T-cell (primary cell): ENCODE data around the gene KMO. TPM values are rescaled to one million over a fixed set of nuclear protein-coding genes. Genes with fewer than 3 reads are reported as not detected.

ENCODE experiments used
- ATAC-seq, 4 experiments: fragments of 200-7000 bp in 3 of 4; fragments of 150-1000 bp in 1 of 4; cut with Tn5 transposase; replicated peaks in 1 of 4; 1 replicate in 3 of 4; 2 replicates in 1 of 4; pipeline ENCODE4 v1.10.0; 2021; ENCODE audit warnings: moderate library complexity in 3 of 4, mild to moderate bottlenecking in 2 of 4, moderate number of reproducible peaks in 1 of 4
- CTCF ChIA-PET, 2 donors: fragments of 300-600 bp; sonication (Branson Sonifier 250); formaldehyde crosslinking; loops; one replicate each; lab custom pipeline; 2022; ENCODE audit warnings: antibody characterized with exemption in 2 of 2; lab: Charles Lee
- POLR2A ChIA-PET, 2 donors: fragments of 300-600 bp; sonication (Branson Sonifier 250); formaldehyde crosslinking; loops; one replicate each; lab custom pipeline; 2022; ENCODE audit warnings: antibody characterized with exemption in 2 of 2; lab: Charles Lee
- DNase-seq, 35 experiments: peaks; one replicate each; pipeline versions ENCODE4 v3.0.0 to v3.0.0-alpha.2; 2013 to 2023
- H3K27ac ChIP-seq: one replicate; pipeline ENCODE4 v1.5.1; 2013; ENCODE audit warnings: low read length
- H3K27me3 ChIP-seq, 2 experiments: replicated peaks in 1 of 2; 1 replicate in 1 of 2; 2 replicates in 1 of 2; pipeline versions ENCODE4 v1.6.1 to v1.7.0; 2013; ENCODE audit warnings: low read length in 1 of 2, mixed read lengths in 1 of 2; ENCODE audit not compliant: control insufficient read depth in 2 of 2, insufficient read depth in 2 of 2; ENCODE audit errors: extremely low read depth in 1 of 2
- H3K36me3 ChIP-seq, 2 donors: 1 replicate in 1 of 2; 2 replicates in 1 of 2; pipeline versions ENCODE4 v1.6.1 to v1.7.0; 2013; ENCODE audit warnings: low read length in 1 of 2; ENCODE audit not compliant: control insufficient read depth in 2 of 2, insufficient read depth in 1 of 2; ENCODE audit errors: extremely low read depth in 1 of 2
- H3K4me1 ChIP-seq, 2 experiments: 1 replicate in 1 of 2; 2 replicates in 1 of 2; pipeline versions ENCODE4 v1.6.1 to v1.7.0; 2013; ENCODE audit warnings: low read length in 2 of 2, mixed read lengths in 1 of 2; ENCODE audit not compliant: insufficient read depth in 2 of 2, control insufficient read depth in 1 of 2; ENCODE audit errors: extremely low read depth in 1 of 2
- H3K4me3 ChIP-seq, 2 donors: 1 replicate in 1 of 2; 2 replicates in 1 of 2; pipeline versions ENCODE4 v1.5.1 to v1.7.0; 2013; ENCODE audit warnings: mild to moderate bottlenecking in 2 of 2, low read length in 1 of 2, moderate library complexity in 1 of 2; ENCODE audit not compliant: control insufficient read depth in 1 of 2; ENCODE audit errors: extremely low read depth in 1 of 2
- H3K9me3 ChIP-seq: 2 replicates; pipeline ENCODE4 v1.7.0; 2013
- H3K27ac Mint-ChIP-seq, 2 donors: one replicate each; pipeline ENCODE4 v1.8.0; 2020 to 2021; ENCODE audit warnings: mild to moderate bottlenecking in 2 of 2, mixed read lengths in 2 of 2
- H3K27me3 Mint-ChIP-seq, 2 donors: one replicate each; pipeline ENCODE4 v1.8.0; 2021 to 2022; ENCODE audit warnings: mixed read lengths in 2 of 2
- H3K36me3 Mint-ChIP-seq: one replicate; pipeline ENCODE4 v1.8.0; 2021; ENCODE audit warnings: mixed read lengths
- H3K4me1 Mint-ChIP-seq, 3 donors: one replicate each; pipeline ENCODE4 v1.8.0; 2020 to 2022; ENCODE audit warnings: mixed read lengths in 3 of 3, mild to moderate bottlenecking in 1 of 3
- H3K4me3 Mint-ChIP-seq, 3 donors: one replicate each; pipeline ENCODE4 v1.8.0; 2020 to 2022; ENCODE audit warnings: mild to moderate bottlenecking in 3 of 3, mixed read lengths in 3 of 3, moderate library complexity in 3 of 3
- H3K9me3 Mint-ChIP-seq, 3 donors: one replicate each; pipeline ENCODE4 v1.8.0; 2020 to 2022; ENCODE audit warnings: mixed read lengths in 3 of 3
- WGBS: methylation state at CpG from one replicate; pipeline ENCODE4 v1.1.5; 2013; ENCODE audit warnings: missing lambda C conversion rate; ENCODE audit not compliant: insufficient coverage; 5-methylcytosine and 5-hydroxymethylcytosine counted together
- total RNA-seq, 35 experiments: library from RNA in 6 of 35; stranded (reverse) in 6 of 35; fragments of 120-200 nt in 1 of 35; gene quantifications; one replicate each; pipeline versions ENCODE4 v1.2.1 to v1.2.4 and lab custom pipeline; 2013 to 2026

Gene KMO
- total RNA-seq, 5 donors from 2014 or later (not counting 1 experiment from before 2014, with no cell fraction given): 0.32 to 2.0 (median 0.89) TPM

DNA sequence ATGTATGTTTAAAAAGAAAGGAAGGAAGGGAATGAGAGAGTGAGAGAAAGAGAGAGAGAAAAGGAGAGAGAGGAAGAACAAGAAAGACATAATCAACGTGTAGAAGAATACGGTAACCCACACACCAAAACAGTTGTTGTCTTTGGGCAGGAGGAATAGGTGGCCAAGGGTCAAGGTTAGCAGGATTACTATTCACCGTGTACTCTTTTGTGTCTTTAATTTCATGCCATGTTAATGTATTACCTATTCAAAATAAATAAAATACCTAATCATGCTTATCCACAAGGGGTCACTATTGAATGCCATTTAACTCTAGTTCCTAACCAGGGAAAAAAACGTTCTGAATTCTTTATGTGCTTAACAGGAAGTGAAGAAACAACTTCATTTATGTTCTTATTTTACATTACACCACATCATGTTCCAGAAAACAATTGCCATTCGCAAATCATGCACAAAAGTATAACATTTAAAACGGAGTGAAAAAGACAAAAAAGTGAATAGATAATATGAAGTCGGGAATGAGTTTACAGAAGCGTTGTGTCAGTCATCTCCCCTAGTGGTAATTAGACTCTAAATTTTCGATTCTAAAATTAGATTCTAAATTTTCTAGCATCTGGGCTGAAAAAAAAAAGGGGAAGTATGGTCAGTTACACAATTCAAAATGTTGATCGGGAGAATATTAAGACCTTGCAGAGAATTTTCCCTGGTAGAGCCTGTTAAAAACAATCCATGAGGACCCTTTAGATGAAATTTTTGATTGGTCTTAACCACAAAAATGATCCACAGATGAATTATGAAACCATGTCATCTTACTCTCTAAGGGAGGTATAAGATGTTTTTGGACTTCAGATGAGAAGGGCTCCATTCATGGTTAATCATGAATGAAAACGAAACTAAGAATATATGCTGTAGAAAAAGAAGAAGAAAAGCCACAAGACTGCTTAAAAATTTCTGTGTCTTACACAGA, 700 bp upstream of the KMO start:
- ATAC-seq: peak; percentile 78 to 93 (median 84)
- Mint-ChIP-seq H3K4me3 (peak overlapping the region; percentile 81 to 96 (median 87)), H3K27me3 (peaks cover 3 to 6% of the 10 kb centered on the region in 2 donors), H3K36me3 (no peaks in the 10 kb centered on the region), H3K27ac (peak overlapping the region; percentile 44 to 90), H3K4me1 (peaks cover 12 to 20% (median 15%) of the 10 kb centered on the region in 3 donors), H3K9me3 (no peaks in the 10 kb centered on the region)
- POLR2A ChIA-PET: interaction anchor here in 1 of 2 donors (0.6 kb wide), 1 partner anchor 80 kb away, joined by 3 read pairs; no protein-coding TSS in a partner anchor
- Histone ChIP-seq H3K9me3 (no peaks in the 10 kb centered on the region), H3K4me1 (peaks cover 2 to 9% of the 10 kb centered on the region in 2 experiments), H3K27me3 (no peaks in the 10 kb centered on the region), H3K27ac (peak overlapping the region; percentile 7), H3K36me3 (no peaks in the 10 kb centered on the region), H3K4me3 (peak overlapping the region; percentile 52 to 55)
- 0% methylated on average over 1 of the region's 11 CpGs for WGBS
- peak in 2 of 35 experiments; percentile 20 to 76 for DNase-seq
- CTCF ChIA-PET: interaction anchor here (0.6 to 1.4 kb wide), 10 partner anchors 9 to 100 kb away, joined by 3 to 12 read pairs (median 4); partner anchors contain the start of gene FH (in 1 of the 2)

DNA sequence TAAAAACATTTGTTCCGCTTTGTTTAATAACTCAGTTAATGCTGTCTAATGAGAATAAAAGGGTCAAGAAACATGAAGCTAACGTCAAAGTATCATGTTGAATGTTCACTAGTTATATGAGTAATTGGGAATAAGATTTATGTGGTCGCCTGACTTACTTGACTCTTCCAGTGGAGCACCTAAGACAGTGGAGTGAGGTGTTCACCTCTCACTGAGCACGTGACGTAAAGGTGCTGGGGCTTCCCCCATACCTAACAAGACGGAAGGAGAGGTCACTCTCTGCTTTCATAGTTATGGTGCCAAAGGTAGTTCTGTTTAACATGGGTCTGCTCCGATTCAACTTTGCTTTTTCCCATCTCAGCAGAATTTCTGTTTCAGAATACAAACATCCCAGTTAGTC, 686 bp downstream of the KMO start:
- peaks cover 2 to 9% of the 10 kb centered on the region in 2 experiments for H3K4me1 ChIP-seq
- peaks cover 0 to 6% of the 10 kb centered on the region in 2 donors for H3K27me3 Mint-ChIP-seq
- H3K27me3 ChIP-seq: no peaks in the 10 kb centered on the region
- H3K36me3 ChIP-seq: no peaks in the 10 kb centered on the region
- no peak overlapping the region for H3K27ac ChIP-seq
- DNase-seq (peak in 1 of 35 experiments; percentile 7), ATAC-seq (no peak)
- ChIA-PET CTCF (interaction anchor here (0.6 to 1.4 kb wide), 7 partner anchors 13 to 213 kb away, joined by 3 to 12 read pairs (median 5); partner anchors contain the start of gene FH (in 1 of the 2)), POLR2A (no interaction called here)
- H3K4me1 Mint-ChIP-seq: peaks cover 12 to 20% (median 15%) of the 10 kb centered on the region in 3 donors
- WGBS: no CpG with 5 or more reads among the region's 7 CpGs
- H3K27ac Mint-ChIP-seq: no peak overlapping the region
- H3K4me3 Mint-ChIP-seq: peak overlapping the region in 1 of 3 donors; percentile 35
- no peaks in the 10 kb centered on the region for H3K9me3 ChIP-seq
- H3K9me3 Mint-ChIP-seq: peaks cover 0 to 3% (median 0%) of the 10 kb centered on the region in 3 donors
- no peaks in the 10 kb centered on the region for H3K36me3 Mint-ChIP-seq
- no peak overlapping the region for H3K4me3 ChIP-seq

DNA sequence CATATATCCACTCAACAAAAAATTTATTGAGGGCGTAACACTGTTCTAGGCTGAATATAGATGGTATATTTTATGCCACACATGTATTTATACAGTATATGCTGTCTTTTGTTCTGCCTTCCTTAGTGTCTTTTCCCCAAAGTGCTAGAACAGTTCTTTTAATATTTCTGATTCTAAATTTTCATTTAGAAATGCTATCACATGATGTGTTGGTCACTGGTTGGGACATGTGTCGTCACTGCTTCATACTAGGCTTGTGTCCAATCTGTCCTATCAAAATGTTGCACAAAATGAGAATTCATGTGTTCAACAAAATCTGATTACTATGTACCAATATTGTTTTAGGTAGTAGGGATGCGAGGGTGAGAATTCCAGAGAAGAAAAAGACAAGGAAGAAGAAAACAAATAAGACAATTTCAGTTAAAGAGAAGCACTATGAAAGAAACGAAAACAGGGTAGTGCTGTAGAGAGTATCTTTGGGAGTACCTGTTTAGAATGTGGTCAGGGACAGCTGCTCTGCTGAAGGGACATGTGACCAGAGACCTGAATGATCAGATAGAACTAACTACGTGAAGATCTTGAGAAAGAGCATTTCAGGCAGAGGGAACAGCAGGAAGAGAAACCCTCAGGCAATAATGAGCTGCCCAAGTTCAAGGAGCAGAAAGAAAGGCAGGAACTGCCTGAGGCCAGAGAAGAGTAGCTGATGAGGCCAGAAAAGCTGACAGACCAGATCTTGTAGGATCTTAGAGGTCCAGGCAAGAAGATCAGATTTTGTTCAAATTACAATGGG, 1.3 kb downstream of the KMO start:
- ATAC-seq: no peak
- ChIA-PET CTCF (interaction anchor here in 1 of 2 donors (0.6 kb wide), 1 partner anchor 87 kb away, joined by 3 read pairs; no protein-coding TSS in a partner anchor), POLR2A (interaction anchor here (0.6 to 0.9 kb wide), 2 partner anchors 70 to 305 kb away, joined by 3 to 4 read pairs; no protein-coding TSS in a partner anchor)
- 57% methylated on average over 3 of the region's 5 CpGs for WGBS
- Mint-ChIP-seq H3K9me3 (peaks cover 0 to 3% (median 0%) of the 10 kb centered on the region in 3 donors), H3K27me3 (peaks cover 0 to 5% of the 10 kb centered on the region in 2 donors), H3K27ac (no peak overlapping the region), H3K4me3 (peak overlapping the region in 1 of 3 donors; percentile 35), H3K36me3 (no peaks in the 10 kb centered on the region), H3K4me1 (peaks cover 12 to 20% (median 15%) of the 10 kb centered on the region in 3 donors)
- Histone ChIP-seq H3K4me3 (no peak overlapping the region), H3K27me3 (no peaks in the 10 kb centered on the region), H3K4me1 (peaks cover 2 to 9% of the 10 kb centered on the region in 2 experiments), H3K36me3 (no peaks in the 10 kb centered on the region), H3K9me3 (no peaks in the 10 kb centered on the region), H3K27ac (no peak overlapping the region)
- DNase-seq: no peak

- H3K4me1 Mint-ChIP-seq: peaks cover 9 to 16% (median 9%) of the 10 kb centered on the region in 3 donors
- POLR2A ChIA-PET: interaction anchor here in 1 of 2 donors (0.6 to 0.8 kb wide), 2 partner anchors 14 to 17 kb away, joined by 3 to 4 read pairs; partner anchors contain the start of gene FH
- no peak overlapping the region for H3K27ac Mint-ChIP-seq
- Histone ChIP-seq H3K4me1 (peaks cover 2 to 8% of the 10 kb centered on the region in 2 experiments), H3K27me3 (no peaks in the 10 kb centered on the region), H3K27ac (no peak overlapping the region), H3K9me3 (no peaks in the 10 kb centered on the region), H3K36me3 (no peaks in the 10 kb centered on the region), H3K4me3 (no peak overlapping the region)
- H3K36me3 Mint-ChIP-seq: no peaks in the 10 kb centered on the region
- ATAC-seq (no peak), DNase-seq (no peak)
- H3K9me3 Mint-ChIP-seq: peaks cover 0 to 3% (median 0%) of the 10 kb centered on the region in 3 donors
- no peak overlapping the region for H3K4me3 Mint-ChIP-seq
- peaks cover 0 to 7% of the 10 kb centered on the region in 2 donors for H3K27me3 Mint-ChIP-seq
- CTCF ChIA-PET: interaction anchor here in 1 of 2 donors (1.0 to 1.4 kb wide), 2 partner anchors 8 to 11 kb away, joined by 3 read pairs; no protein-coding TSS in a partner anchor
- 100% methylated on average over 1 of the region's 1 CpG for WGBS
Measured at GRCh38 chr1:241536304-241536703, 4.1 kb downstream of the KMO start.

- no peak overlapping the region for H3K27ac ChIP-seq
- peaks cover 2 to 9% (median 3%) of the 10 kb centered on the region in 3 donors for H3K4me1 Mint-ChIP-seq
- no peak for ATAC-seq
- peaks cover 0 to 3% (median 0%) of the 10 kb centered on the region in 3 donors for H3K9me3 Mint-ChIP-seq
- ChIA-PET POLR2A (interaction anchor here in 1 of 2 donors (0.6 kb wide), 1 partner anchor 15 kb away, joined by 4 read pairs; no protein-coding TSS in a partner anchor), CTCF (interaction anchor here in 1 of 2 donors (1.0 to 1.4 kb wide), 3 partner anchors 9 to 14 kb away, joined by 3 read pairs; no protein-coding TSS in a partner anchor)
- WGBS: 20% methylated on average over 1 of the region's 2 CpGs
- H3K36me3 Mint-ChIP-seq: no peaks in the 10 kb centered on the region
- no peaks in the 10 kb centered on the region for H3K9me3 ChIP-seq
- H3K4me1 ChIP-seq: peaks cover 2 to 4% of the 10 kb centered on the region in 2 experiments
- H3K4me3 Mint-ChIP-seq: no peak overlapping the region
- H3K27ac Mint-ChIP-seq: no peak overlapping the region
- H3K27me3 Mint-ChIP-seq: peaks cover 0 to 7% of the 10 kb centered on the region in 2 donors
- H3K27me3 ChIP-seq: no peaks in the 10 kb centered on the region
- H3K36me3 ChIP-seq: no peaks in the 10 kb centered on the region
- no peak for DNase-seq
- no peak overlapping the region for H3K4me3 ChIP-seq
Measured at GRCh38 chr1:241536969-241537368, 4.8 kb downstream of the KMO start.
